ENCODE results near the gene PGBD1. TPM values are rescaled to one million over a fixed set of nuclear protein-coding genes. Genes with fewer than 3 reads are reported as not detected.

Gene PGBD1
- total and polyA plus RNA-seq, 2 of the 13 experiments (the other 11 are each of a cell fraction or from before 2014, with no cell fraction given): 3.6 to 6.9 TPM

GRCh38 chr6:28335564-28336283 lies 54.4 kb downstream of the PGBD1 start, which contains the start of gene ZSCAN31 (continued):
- TF ChIP-seq THAP9 (CRISPR knock-in tag; IDR thresholded peaks at IDR 0.05; ENCODE audit: borderline replicate concordance): peak; percentile 89; the same call in 1 of the 2 replicates
- TF ChIP-seq CHD2 (IDR thresholded peaks at IDR 0.05; ENCODE audit: low read depth, low read length): no peak
- no peak for TF ChIP-seq FLYWCH1 (CRISPR knock-in tag; IDR thresholded peaks at IDR 0.05)
- TF ChIP-seq ZNF234 (CRISPR knock-in tag; conservative IDR thresholded peaks at IDR 0.05): no peak
- TF ChIP-seq E2F2 (CRISPR knock-in tag; IDR thresholded peaks at IDR 0.05; ENCODE audit: borderline replicate concordance): 0 out of 2 replicates have a peak, but pooled peaks have one; percentile 6
- TF ChIP-seq JUNB (CRISPR knock-in tag; IDR thresholded peaks at IDR 0.05; ENCODE audit: borderline replicate concordance): no peak
- TF ChIP-seq ZNF335 (CRISPR knock-in tag; IDR thresholded peaks at IDR 0.05): peak; percentile 78
- TF ChIP-seq SMC3 (IDR thresholded peaks at IDR 0.05; ENCODE audit: low read length): no peak
- TF ChIP-seq REXO4 (CRISPR knock-in tag; IDR thresholded peaks at IDR 0.05; ENCODE audit: borderline replicate concordance): no peak; the same call in 1 of the 2 replicates
- no peak for TF ChIP-seq ZNF776 (CRISPR knock-in tag; IDR thresholded peaks at IDR 0.05)
- 0 out of 2 replicates have a peak, but pooled peaks have one; percentile 36 for TF ChIP-seq PPARG (CRISPR knock-in tag; conservative IDR thresholded peaks at IDR 0.05)
- TF ChIP-seq THRA (CRISPR knock-in tag; IDR thresholded peaks at IDR 0.05; ENCODE audit: borderline replicate concordance): peak; percentile 62; the same call in 1 of the 2 replicates
- TF ChIP-seq ZNF343 (CRISPR knock-in tag; IDR thresholded peaks at IDR 0.05): 0 out of 2 replicates have a peak, but pooled peaks have one; percentile 74
- peak; percentile 75; the same call in 1 of the 2 replicates for TF ChIP-seq PRDM10 (CRISPR knock-in tag; IDR thresholded peaks at IDR 0.05; ENCODE audit: low read depth)
- no peak for TF ChIP-seq CENPX (CRISPR knock-in tag; IDR thresholded peaks at IDR 0.05)
- TF ChIP-seq TSC22D2 (CRISPR knock-in tag; IDR thresholded peaks at IDR 0.05; ENCODE audit: borderline replicate concordance): peak; percentile 62; the same call in 1 of the 2 replicates
- TF ChIP-seq HBP1 (CRISPR knock-in tag; IDR thresholded peaks at IDR 0.05; ENCODE audit: low read depth): peak; percentile 72; the same call in 1 of the 2 replicates
- TF ChIP-seq RFX3 (CRISPR knock-in tag; IDR thresholded peaks at IDR 0.05): no peak

Measured in HepG2 (cell line).